HG02571 (cell line): ENCODE measurements around the gene IFITM1.
"Not testable (repeated sequence)": the region's sequence is repeated elsewhere in the genome, so short reads cannot be mapped to it uniquely, and the experiment has no call there.

Source experiments
- ATAC-seq: cut with Tn5 transposase; IDR thresholded peaks from one replicate; pipeline ENCODE4 v1.9.1; 2021; ENCODE audit warnings: mild to moderate bottlenecking, moderate library complexity; ENCODE audit not compliant: unreplicated experiment

Gene IFITM1

DNA sequence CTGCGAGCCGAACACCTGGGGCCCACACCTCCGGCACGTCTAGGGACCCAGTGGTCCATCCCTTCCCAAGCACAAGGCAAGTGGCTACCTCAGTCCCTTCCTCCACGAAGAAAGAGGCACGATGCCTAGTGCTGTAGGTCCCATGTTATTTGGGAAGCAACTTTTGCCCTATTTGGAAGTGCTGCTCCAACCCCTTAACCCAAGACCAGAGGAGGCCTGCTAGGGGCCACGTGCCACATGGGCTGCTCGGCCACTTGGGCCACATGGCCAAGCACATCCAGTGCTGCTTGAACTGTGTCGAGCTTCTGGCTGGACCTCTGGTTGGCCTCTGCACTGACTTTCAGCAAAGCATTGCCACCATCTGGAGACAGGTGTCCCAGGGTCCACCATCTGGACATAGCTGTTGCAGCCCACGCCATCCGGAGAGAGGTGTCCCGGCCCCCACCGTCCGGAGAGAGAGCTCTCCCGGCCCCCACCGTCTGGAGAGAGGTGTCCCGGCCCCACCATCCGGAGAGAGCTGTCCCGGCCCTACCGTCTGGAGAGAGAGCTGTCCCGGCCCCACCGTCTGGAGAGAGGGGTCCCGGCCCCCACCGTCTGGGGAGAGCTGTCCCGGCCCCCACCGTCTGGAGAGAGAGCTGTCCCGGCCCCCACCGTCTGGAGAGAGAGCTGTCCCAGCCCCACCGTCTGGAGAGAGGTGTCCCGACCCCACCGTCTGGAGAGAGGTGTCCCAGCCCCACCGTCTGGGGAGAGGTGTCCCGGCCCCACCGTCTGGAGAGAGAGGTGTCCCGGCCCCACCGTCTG lies 49.0 kb downstream of the IFITM1 start:
- ATAC-seq, result no peak

- ATAC-seq, result not testable (repeated sequence)
These were observed 49.6 kb downstream of the IFITM1 start for GRCh38 chr11:363443-363805.

DNA sequence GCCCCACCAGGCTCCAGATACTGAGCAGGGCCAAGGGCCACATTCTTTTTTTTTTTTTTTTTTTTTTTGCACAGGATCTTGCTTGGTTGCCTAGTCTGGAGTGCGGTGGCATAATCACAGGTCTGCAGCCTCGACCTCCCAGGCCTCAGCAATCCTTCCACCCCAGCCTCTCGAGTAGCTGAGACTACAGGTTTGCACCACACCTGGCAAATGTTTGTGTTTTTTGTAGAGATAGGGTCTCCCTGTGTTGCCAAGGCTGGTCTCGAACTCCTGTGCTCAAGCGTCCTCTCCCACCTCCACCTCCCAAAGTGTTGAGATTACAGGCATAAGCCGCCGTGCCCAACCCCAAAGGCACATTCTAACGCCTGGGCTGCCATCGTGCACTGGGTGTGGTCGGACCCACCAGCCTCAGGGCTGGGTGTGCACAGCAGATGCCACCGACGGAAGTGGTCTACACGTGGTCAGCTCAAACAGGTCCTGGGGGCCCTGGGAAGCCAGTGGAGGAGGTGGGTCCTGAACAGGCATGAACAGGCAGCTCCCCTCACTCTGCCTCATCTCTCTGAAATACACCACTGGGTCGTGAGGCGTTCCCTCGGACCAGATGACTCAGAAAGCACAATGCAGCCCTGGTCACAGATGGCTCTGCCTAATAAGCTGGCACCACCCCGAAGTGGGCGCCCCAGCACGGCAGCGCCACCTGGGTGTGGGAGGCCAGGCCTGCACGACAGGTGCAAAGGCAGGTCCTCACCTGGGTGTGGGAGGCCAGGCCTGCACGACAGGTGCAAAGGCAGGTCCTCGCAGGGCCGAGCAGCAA lies 50.3 kb downstream of the IFITM1 start:
- no peak for ATAC-seq
